H9 (cell line): Measurements from ENCODE around the gene ANO3. TPM values are rescaled to one million over a fixed set of nuclear protein-coding genes. Genes with fewer than 3 reads are reported as not detected.

Experiments
- DNase-seq: peaks from one replicate; pipeline ENCODE4 v3.0.0-alpha.2; 2017
- H2AFZ ChIP-seq: one replicate; pipeline ENCODE4 v1.6.1; 2013; ENCODE audit warnings: mild to moderate bottlenecking, low read length, control low read depth, moderate library complexity
- H2AK5ac ChIP-seq: 2 replicates; pipeline ENCODE4 v1.6.1; 2013; ENCODE audit warnings: low read length, control low read depth, mixed read lengths; ENCODE audit not compliant: insufficient read length
- H2BK120ac ChIP-seq: one replicate; pipeline ENCODE4 v1.6.1; 2013; ENCODE audit warnings: low read depth, mild to moderate bottlenecking, low read length, control low read depth, inconsistent platforms; ENCODE audit not compliant: poor library complexity, severe bottlenecking
- H2BK12ac ChIP-seq: 2 replicates; pipeline ENCODE4 v1.6.1; 2013; ENCODE audit warnings: low read length, control low read depth, mixed read lengths, low read depth; ENCODE audit not compliant: insufficient read length
- H2BK15ac ChIP-seq: 2 replicates; pipeline ENCODE4 v1.6.1; 2013; ENCODE audit warnings: low read depth, low read length, control low read depth
- H2BK20ac ChIP-seq: one replicate; pipeline ENCODE4 v1.6.1; 2013; ENCODE audit warnings: low read depth, mild to moderate bottlenecking, low read length, control low read depth, inconsistent platforms; ENCODE audit not compliant: poor library complexity, severe bottlenecking
- H2BK5ac ChIP-seq: 2 replicates; pipeline ENCODE4 v1.6.1; 2013; ENCODE audit warnings: low read length, control low read depth, mixed read lengths; ENCODE audit not compliant: insufficient read length
- H3K14ac ChIP-seq: 2 replicates; pipeline ENCODE4 v1.6.1; 2013; ENCODE audit warnings: low read length, control low read depth; ENCODE audit not compliant: insufficient read depth
- H3K18ac ChIP-seq: 2 replicates; pipeline ENCODE4 v1.6.1; 2013; ENCODE audit warnings: low read depth, mild to moderate bottlenecking, mixed read lengths, low read length, control low read depth; ENCODE audit not compliant: insufficient read length
- H3K23ac ChIP-seq: 2 replicates; pipeline ENCODE4 v1.6.1; 2013; ENCODE audit warnings: low read length, control low read depth, mixed read lengths, low read depth; ENCODE audit not compliant: insufficient read length
- H3K23me2 ChIP-seq: 2 replicates; pipeline ENCODE4 v1.6.1; 2013; ENCODE audit warnings: low read depth, mild to moderate bottlenecking, mixed read lengths, low read length, control low read depth; ENCODE audit not compliant: insufficient read length, poor library complexity, severe bottlenecking
- H3K27ac ChIP-seq: 2 replicates; pipeline ENCODE4 v1.5.1; 2013; ENCODE audit warnings: low read length, control low read depth, mixed read lengths, low read depth; ENCODE audit not compliant: insufficient read length
- H3K27me3 ChIP-seq: 2 replicates; pipeline ENCODE4 v1.6.1; 2013; ENCODE audit warnings: low read length, control low read depth, inconsistent platforms; ENCODE audit not compliant: insufficient read depth
- H3K4ac ChIP-seq: 2 replicates; pipeline ENCODE4 v1.6.1; 2013; ENCODE audit warnings: low read depth, mild to moderate bottlenecking, control low read depth, inconsistent platforms, low read length, moderate library complexity
- H3K4me1 ChIP-seq: 2 replicates; pipeline ENCODE4 v1.6.1; 2013; ENCODE audit warnings: low read length, control low read depth, inconsistent platforms; ENCODE audit not compliant: insufficient read depth
- H3K4me2 ChIP-seq: 2 replicates; pipeline ENCODE4 v1.6.1; 2013; ENCODE audit warnings: low read length, control low read depth, mixed read lengths; ENCODE audit not compliant: insufficient read length, insufficient read depth
- H3K56ac ChIP-seq: 2 replicates; pipeline ENCODE4 v1.6.1; 2013; ENCODE audit warnings: low read depth, mild to moderate bottlenecking, mixed read lengths, low read length, control low read depth; ENCODE audit not compliant: insufficient read length
- H3K79me1 ChIP-seq: 2 replicates; pipeline ENCODE4 v1.6.1; 2013; ENCODE audit warnings: low read depth, mild to moderate bottlenecking, moderate library complexity, low read length, control low read depth, inconsistent platforms; ENCODE audit not compliant: insufficient read depth, poor library complexity, severe bottlenecking
- H3K79me2 ChIP-seq: 2 replicates; pipeline ENCODE4 v1.6.1; 2013; ENCODE audit warnings: low read length, control low read depth, inconsistent platforms; ENCODE audit not compliant: insufficient read depth
- H3K9ac ChIP-seq: 2 replicates; pipeline ENCODE4 v1.6.1; 2013; ENCODE audit warnings: low read length, control low read depth, mixed read lengths; ENCODE audit not compliant: insufficient read length; ENCODE audit errors: extremely low read depth
- H3K9me3 ChIP-seq: one replicate; pipeline ENCODE4 v1.6.1; 2013; ENCODE audit warnings: low read depth, low read length, inconsistent platforms; ENCODE audit not compliant: control insufficient read depth
- H3T11ph ChIP-seq: one replicate; pipeline ENCODE4 v1.6.1; 2013; ENCODE audit warnings: mild to moderate bottlenecking, low read length, control low read depth, inconsistent platforms
- H4K20me1 ChIP-seq: one replicate; pipeline ENCODE4 v1.6.1; 2013; ENCODE audit not compliant: control insufficient read depth, insufficient read length, insufficient read depth
- H4K5ac ChIP-seq: 2 replicates; pipeline ENCODE4 v1.6.1; 2013; ENCODE audit warnings: low read depth, mild to moderate bottlenecking, mixed read lengths, low read length, control low read depth; ENCODE audit not compliant: insufficient read length
- H4K8ac ChIP-seq: replicated peaks from 2 replicates; pipeline ENCODE4 v1.6.1; 2013; ENCODE audit warnings: low read length, control low read depth, mixed read lengths, low read depth; ENCODE audit not compliant: insufficient read length
- H4K91ac ChIP-seq: 2 replicates; pipeline ENCODE4 v1.6.1; 2013; ENCODE audit warnings: low read depth, mild to moderate bottlenecking, moderate library complexity, mixed read lengths, low read length, control low read depth; ENCODE audit not compliant: insufficient read length
- H3K27ac Mint-ChIP-seq, 3 experiments: 2 replicates in 2 of 3; 3 replicates in 1 of 3; pipeline ENCODE4 v1.8.0; 2020 to 2021; ENCODE audit warnings: mixed read lengths in 3 of 3, mild to moderate bottlenecking in 1 of 3, moderate library complexity in 1 of 3
- H3K27me3 Mint-ChIP-seq: 2 replicates; pipeline ENCODE4 v1.8.0; 2021; ENCODE audit warnings: low read depth, mild to moderate bottlenecking, moderate library complexity, mixed read lengths
- H3K36me3 Mint-ChIP-seq, 3 experiments: 2 replicates in 2 of 3; 3 replicates in 1 of 3; pipeline ENCODE4 v1.8.0; 2020 to 2021; ENCODE audit warnings: low read depth in 3 of 3, mixed read lengths in 3 of 3; ENCODE audit not compliant: insufficient read depth in 1 of 3
- H3K4me1 Mint-ChIP-seq, 2 experiments: 2 replicates each; pipeline ENCODE4 v1.8.0; 2020; ENCODE audit warnings: mixed read lengths in 2 of 2
- H3K4me3 Mint-ChIP-seq, 2 experiments: 2 replicates in 1 of 2; 3 replicates in 1 of 2; pipeline ENCODE4 v1.8.0; 2020 to 2021; ENCODE audit warnings: mild to moderate bottlenecking in 2 of 2, mixed read lengths in 2 of 2, moderate library complexity in 1 of 2
- H3K9me3 Mint-ChIP-seq, 2 experiments: 2 replicates in 1 of 2; 3 replicates in 1 of 2; pipeline ENCODE4 v1.8.0; 2020; ENCODE audit warnings: mild to moderate bottlenecking in 2 of 2, mixed read lengths in 2 of 2, moderate library complexity in 1 of 2
- WGBS: extraction: QIAGEN DNeasy Blood & Tissue Kit; methylation state at CpG from one replicate; pipeline ENCODE4 v1.1.7; 2013; ENCODE audit warnings: missing lambda C conversion rate, low lambda C conversion rate, mixed read lengths; ENCODE audit not compliant: insufficient read length; ENCODE audit errors: extremely low coverage; 5-methylcytosine and 5-hydroxymethylcytosine counted together
- total RNA-seq: library from RNA; stranded (reverse); gene quantifications from 2 replicates; pipeline ENCODE4 v1.2.1, GENCODE V29; 2021
- TF ChIP-seq, protein P1 (sequence below): fragments of 200-600 bp; sonication (generic); conservative IDR thresholded peaks from 3 replicates; pipeline ENCODE4 v1.8.0; 2021; ENCODE audit warnings: antibody characterized with exemption, mild to moderate bottlenecking

Gene ANO3
- total RNA-seq, 1 experiment from 2014 or later: not detected

- TF ChIP-seq, protein P1, sequence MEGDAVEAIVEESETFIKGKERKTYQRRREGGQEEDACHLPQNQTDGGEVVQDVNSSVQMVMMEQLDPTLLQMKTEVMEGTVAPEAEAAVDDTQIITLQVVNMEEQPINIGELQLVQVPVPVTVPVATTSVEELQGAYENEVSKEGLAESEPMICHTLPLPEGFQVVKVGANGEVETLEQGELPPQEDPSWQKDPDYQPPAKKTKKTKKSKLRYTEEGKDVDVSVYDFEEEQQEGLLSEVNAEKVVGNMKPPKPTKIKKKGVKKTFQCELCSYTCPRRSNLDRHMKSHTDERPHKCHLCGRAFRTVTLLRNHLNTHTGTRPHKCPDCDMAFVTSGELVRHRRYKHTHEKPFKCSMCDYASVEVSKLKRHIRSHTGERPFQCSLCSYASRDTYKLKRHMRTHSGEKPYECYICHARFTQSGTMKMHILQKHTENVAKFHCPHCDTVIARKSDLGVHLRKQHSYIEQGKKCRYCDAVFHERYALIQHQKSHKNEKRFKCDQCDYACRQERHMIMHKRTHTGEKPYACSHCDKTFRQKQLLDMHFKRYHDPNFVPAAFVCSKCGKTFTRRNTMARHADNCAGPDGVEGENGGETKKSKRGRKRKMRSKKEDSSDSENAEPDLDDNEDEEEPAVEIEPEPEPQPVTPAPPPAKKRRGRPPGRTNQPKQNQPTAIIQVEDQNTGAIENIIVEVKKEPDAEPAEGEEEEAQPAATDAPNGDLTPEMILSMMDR: no peak
- H3K27ac Mint-ChIP-seq: no peak overlapping the region
- no peak overlapping the region for H2BK5ac ChIP-seq
- WGBS: no CpG with 5 or more reads among the region's 2 CpGs
- no peaks in the 10 kb centered on the region for H3K79me1 ChIP-seq
- no peaks in the 10 kb centered on the region for H3K4me1 ChIP-seq
- no peaks in the 10 kb centered on the region for H4K20me1 ChIP-seq
- no peak for DNase-seq
- H3K27me3 ChIP-seq: no peaks in the 10 kb centered on the region
- no peak overlapping the region for H2BK12ac ChIP-seq
- H4K5ac ChIP-seq: no peak overlapping the region
- no peak overlapping the region for H3T11ph ChIP-seq
- H3K27me3 Mint-ChIP-seq: no peaks in the 10 kb centered on the region; the same call in 1 of the 2 replicates
- no peak overlapping the region for H3K4me2 ChIP-seq
- no peak overlapping the region for H2BK20ac ChIP-seq
- no peak overlapping the region for H4K8ac ChIP-seq
- no peak overlapping the region for H2AK5ac ChIP-seq
- no peak overlapping the region for H3K4me3 Mint-ChIP-seq
- H3K4ac ChIP-seq: no peak overlapping the region
- H3K56ac ChIP-seq: no peak overlapping the region
- no peaks in the 10 kb centered on the region for H3K79me2 ChIP-seq
- no peak overlapping the region for H3K18ac ChIP-seq
- H3K36me3 Mint-ChIP-seq: peaks cover 10 to 31% (median 11%) of the 10 kb centered on the region in 3 experiments; a peak in 6 of 7 replicates
- H4K91ac ChIP-seq: no peak overlapping the region
- H3K4me1 Mint-ChIP-seq: no peaks in the 10 kb centered on the region
- no peak overlapping the region for H2BK15ac ChIP-seq
- H2BK120ac ChIP-seq: no peak overlapping the region
- H3K9me3 ChIP-seq: no peaks in the 10 kb centered on the region
- no peak overlapping the region for H3K23ac ChIP-seq
- H3K9ac ChIP-seq: no peak overlapping the region
- no peak overlapping the region for H3K14ac ChIP-seq
- H3K27ac ChIP-seq: no peak overlapping the region
- peaks cover 25 to 32% of the 10 kb centered on the region in 2 experiments for H3K9me3 Mint-ChIP-seq
- H3K23me2 ChIP-seq: no peaks in the 10 kb centered on the region
- H2AFZ ChIP-seq: no peak overlapping the region
These were observed 151.2 kb downstream of the ANO3 start for GRCh38 chr11:26483108-26483507.
